OCI-LY1 (cell line): ENCODE results near the gene PIWIL4.

Experiments used
- H2AFZ ChIP-seq: fragments of 200-600 bp; sonication (generic), shearing (Covaris generic); 2 replicates; pipeline ENCODE4 v1.6.0; 2014; ENCODE audit warnings: antibody characterized with exemption, mild to moderate bottlenecking, low read length
- H3F3A ChIP-seq: fragments of 200-600 bp; sonication (generic), shearing (Covaris generic); 2 replicates; pipeline ENCODE4 v1.6.0; 2014; ENCODE audit warnings: mild to moderate bottlenecking, antibody characterized with exemption, low read length, moderate library complexity; ENCODE audit not compliant: insufficient read depth
- H3K27ac ChIP-seq: fragments of 200-600 bp; sonication (generic); 2 replicates; pipeline ENCODE4 v1.5.1; 2014; ENCODE audit warnings: low read length, mixed run types, mild to moderate bottlenecking, low read depth; ENCODE audit not compliant: poor library complexity, severe bottlenecking
- H3K27me3 ChIP-seq: fragments of 200-600 bp; sonication (generic); 2 replicates; pipeline ENCODE4 v1.6.0; 2014; ENCODE audit warnings: antibody characterized with exemption, mild to moderate bottlenecking, low read length, moderate library complexity; ENCODE audit not compliant: insufficient read depth
- H3K36me3 ChIP-seq: fragments of 200-600 bp; sonication (generic); 2 replicates; pipeline ENCODE4 v1.6.1; 2014; ENCODE audit warnings: mild to moderate bottlenecking, antibody characterized with exemption, low read length, moderate library complexity, mixed read lengths; ENCODE audit not compliant: insufficient read depth
- H3K4me1 ChIP-seq: fragments of 200-600 bp; sonication (generic); 2 replicates; pipeline ENCODE4 v1.5.1; 2014; ENCODE audit warnings: mild to moderate bottlenecking, low read length, moderate library complexity; ENCODE audit not compliant: insufficient read depth, severe bottlenecking
- H3K4me2 ChIP-seq: fragments of 200-600 bp; sonication (generic), shearing (Covaris generic); 2 replicates; pipeline ENCODE4 v1.6.1; 2014; ENCODE audit warnings: low read length
- H3K4me3 ChIP-seq: fragments of 200-600 bp; sonication (generic); 2 replicates; pipeline ENCODE4 v1.5.1; 2014; ENCODE audit warnings: low read length, low read depth, mild to moderate bottlenecking, mixed read lengths; ENCODE audit not compliant: poor library complexity, severe bottlenecking
- H3K79me2 ChIP-seq: fragments of 200-600 bp; shearing (Covaris generic); 2 replicates; pipeline ENCODE4 v1.6.1; 2016; ENCODE audit warnings: mixed run types, low read length, mixed read lengths; ENCODE audit not compliant: insufficient read depth
- H3K9ac ChIP-seq: fragments of 200-600 bp; sonication (generic), shearing (Covaris generic); 2 replicates; pipeline ENCODE4 v1.6.1; 2014; ENCODE audit warnings: mild to moderate bottlenecking, low read length, mixed read lengths
- H3K9me2 ChIP-seq: fragments of 200-600 bp; sonication (generic), shearing (Covaris generic); 2 replicates; pipeline ENCODE4 v1.6.1; 2014; ENCODE audit warnings: low read depth, mild to moderate bottlenecking, low read length, mixed read lengths
- H3K9me3 ChIP-seq: fragments of 200-600 bp; shearing (Covaris generic); 2 replicates; pipeline ENCODE4 v1.6.1; 2014; ENCODE audit warnings: low read length, mixed read lengths
- H4K20me1 ChIP-seq: fragments of 200-600 bp; sonication (generic), shearing (Covaris generic); 2 replicates; pipeline ENCODE4 v1.6.0; 2016; ENCODE audit warnings: mild to moderate bottlenecking, low read length; ENCODE audit not compliant: insufficient read depth
- EZH2 ChIP-seq: fragments of 200-600 bp; sonication (generic), shearing (Covaris generic); IDR thresholded peaks from 2 replicates; pipeline ENCODE4 v1.8.0; 2017; ENCODE audit warnings: borderline replicate concordance, mixed run types, mild to moderate bottlenecking, antibody characterized with exemption, low read length, moderate library complexity, mixed read lengths
- TF ChIP-seq, protein P1 (sequence below): fragments of 200-600 bp; sonication (generic), shearing (Covaris generic); IDR thresholded peaks from 2 replicates; pipeline ENCODE4 v1.5.1; 2017; ENCODE audit warnings: mild to moderate bottlenecking, antibody characterized with exemption, low read length, moderate library complexity, mixed read lengths

PIWIL4 gene

DNA sequence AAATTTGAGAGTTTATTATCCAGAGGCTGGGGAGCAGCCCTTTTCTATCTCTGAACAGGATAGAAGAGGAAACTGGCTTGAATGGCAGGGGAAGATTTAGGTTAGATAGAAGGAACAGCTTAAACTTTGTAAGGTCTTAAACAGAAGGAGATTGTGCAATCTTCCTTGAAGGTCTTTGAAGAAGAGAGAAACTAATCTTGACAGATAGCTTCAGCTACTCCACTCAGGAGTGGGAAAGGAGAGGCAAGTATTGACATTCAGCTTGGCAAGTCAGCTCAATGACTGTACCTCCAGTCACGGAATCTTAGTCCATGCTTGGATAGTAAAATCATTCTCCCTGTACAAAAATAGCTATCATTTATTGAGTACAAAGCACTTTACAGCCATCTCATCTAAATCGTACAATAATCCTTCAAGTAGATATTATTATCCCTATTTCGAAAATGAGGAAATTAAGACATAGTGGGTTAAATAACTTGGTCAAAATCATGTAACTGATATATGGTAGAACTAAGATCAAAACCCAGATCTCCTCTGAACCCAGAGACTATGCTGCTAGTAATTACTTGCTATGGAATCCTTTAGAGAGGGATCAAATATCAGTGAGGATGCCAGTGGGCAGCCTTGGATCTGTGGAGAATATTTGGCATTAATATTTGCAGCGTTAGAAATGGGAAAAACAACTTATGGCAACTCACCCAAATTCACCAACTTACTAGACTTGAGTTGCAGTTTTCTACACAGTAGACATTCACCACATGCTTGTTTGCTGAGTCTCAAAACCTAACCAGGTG is 40.3 kb upstream of the PIWIL4 start:
- Histone ChIP-seq H3K36me3 (no peaks in the 10 kb centered on the region), H3K4me3 (no peak overlapping the region), H3F3A (no peaks in the 10 kb centered on the region), H3K9ac (no peak overlapping the region), H2AFZ (no peak overlapping the region), H3K27ac (no peak overlapping the region), H3K9me2 (no peaks in the 10 kb centered on the region), H3K27me3 (no peaks in the 10 kb centered on the region), H3K4me1 (no peaks in the 10 kb centered on the region), H3K9me3 (no peaks in the 10 kb centered on the region), H3K4me2 (no peak overlapping the region), H3K79me2 (no peaks in the 10 kb centered on the region), H4K20me1 (no peaks in the 10 kb centered on the region)
- TF ChIP-seq EZH2 = no peak
- TF ChIP-seq, protein P1, sequence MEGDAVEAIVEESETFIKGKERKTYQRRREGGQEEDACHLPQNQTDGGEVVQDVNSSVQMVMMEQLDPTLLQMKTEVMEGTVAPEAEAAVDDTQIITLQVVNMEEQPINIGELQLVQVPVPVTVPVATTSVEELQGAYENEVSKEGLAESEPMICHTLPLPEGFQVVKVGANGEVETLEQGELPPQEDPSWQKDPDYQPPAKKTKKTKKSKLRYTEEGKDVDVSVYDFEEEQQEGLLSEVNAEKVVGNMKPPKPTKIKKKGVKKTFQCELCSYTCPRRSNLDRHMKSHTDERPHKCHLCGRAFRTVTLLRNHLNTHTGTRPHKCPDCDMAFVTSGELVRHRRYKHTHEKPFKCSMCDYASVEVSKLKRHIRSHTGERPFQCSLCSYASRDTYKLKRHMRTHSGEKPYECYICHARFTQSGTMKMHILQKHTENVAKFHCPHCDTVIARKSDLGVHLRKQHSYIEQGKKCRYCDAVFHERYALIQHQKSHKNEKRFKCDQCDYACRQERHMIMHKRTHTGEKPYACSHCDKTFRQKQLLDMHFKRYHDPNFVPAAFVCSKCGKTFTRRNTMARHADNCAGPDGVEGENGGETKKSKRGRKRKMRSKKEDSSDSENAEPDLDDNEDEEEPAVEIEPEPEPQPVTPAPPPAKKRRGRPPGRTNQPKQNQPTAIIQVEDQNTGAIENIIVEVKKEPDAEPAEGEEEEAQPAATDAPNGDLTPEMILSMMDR = no peak

DNA sequence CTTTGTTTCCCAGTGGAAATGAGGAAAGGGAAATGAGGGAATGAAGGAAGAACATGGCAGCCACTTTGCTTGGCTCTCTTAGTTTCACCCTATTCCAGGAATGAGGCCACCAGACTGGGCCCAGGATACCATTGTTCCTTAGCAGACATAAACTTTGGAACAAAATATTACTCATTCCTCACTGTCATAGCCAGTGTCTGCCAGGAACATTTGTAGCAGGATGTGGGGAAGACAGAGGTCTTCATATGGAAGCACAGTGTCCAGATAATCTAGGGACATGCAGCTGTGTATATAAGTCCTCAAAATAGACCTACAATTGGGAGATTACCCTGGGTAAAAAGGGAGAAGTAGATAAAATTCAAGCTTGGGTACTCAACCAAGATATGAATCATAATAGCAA is 38.6 kb upstream of the PIWIL4 start:
- Histone ChIP-seq H3K27me3 (no peaks in the 10 kb centered on the region), H3K27ac (no peak overlapping the region), H2AFZ (no peak overlapping the region), H3K4me3 (no peak overlapping the region), H3K9me2 (no peaks in the 10 kb centered on the region), H3K4me2 (no peak overlapping the region), H3F3A (no peaks in the 10 kb centered on the region), H3K4me1 (no peaks in the 10 kb centered on the region), H4K20me1 (no peaks in the 10 kb centered on the region), H3K9me3 (no peaks in the 10 kb centered on the region), H3K36me3 (no peaks in the 10 kb centered on the region), H3K79me2 (no peaks in the 10 kb centered on the region), H3K9ac (no peak overlapping the region)
- TF ChIP-seq EZH2 = no peak

DNA sequence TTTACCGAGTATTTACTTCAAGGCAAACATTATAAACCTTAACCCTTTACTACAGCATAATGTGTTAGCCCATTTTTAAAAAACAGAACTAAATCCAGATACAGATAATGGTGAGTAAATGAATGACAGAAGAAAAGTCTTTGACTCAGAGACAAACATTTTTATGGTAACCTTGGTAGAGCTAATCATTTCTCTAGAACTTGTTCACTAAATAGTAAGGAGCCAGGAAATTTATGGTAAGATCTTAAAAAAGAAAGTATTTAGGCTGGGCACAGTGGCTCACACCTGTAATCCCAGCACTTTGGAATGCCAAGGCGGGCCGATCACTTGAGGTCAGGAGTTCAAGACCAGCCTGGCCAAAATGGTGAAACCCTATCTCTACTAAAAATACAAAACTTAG is 35.0 kb upstream of the PIWIL4 start:
- no peak for TF ChIP-seq EZH2
- TF ChIP-seq, protein P1 = no peak
- Histone ChIP-seq H3K36me3 (no peaks in the 10 kb centered on the region), H3K9me3 (no peaks in the 10 kb centered on the region), H3K79me2 (no peaks in the 10 kb centered on the region), H3K9me2 (no peaks in the 10 kb centered on the region), H3K27ac (no peak overlapping the region), H3K9ac (no peak overlapping the region), H3K27me3 (no peaks in the 10 kb centered on the region), H4K20me1 (no peaks in the 10 kb centered on the region), H3K4me3 (no peak overlapping the region), H2AFZ (no peak overlapping the region), H3K4me1 (no peaks in the 10 kb centered on the region), H3K4me2 (no peak overlapping the region), H3F3A (no peaks in the 10 kb centered on the region)

DNA sequence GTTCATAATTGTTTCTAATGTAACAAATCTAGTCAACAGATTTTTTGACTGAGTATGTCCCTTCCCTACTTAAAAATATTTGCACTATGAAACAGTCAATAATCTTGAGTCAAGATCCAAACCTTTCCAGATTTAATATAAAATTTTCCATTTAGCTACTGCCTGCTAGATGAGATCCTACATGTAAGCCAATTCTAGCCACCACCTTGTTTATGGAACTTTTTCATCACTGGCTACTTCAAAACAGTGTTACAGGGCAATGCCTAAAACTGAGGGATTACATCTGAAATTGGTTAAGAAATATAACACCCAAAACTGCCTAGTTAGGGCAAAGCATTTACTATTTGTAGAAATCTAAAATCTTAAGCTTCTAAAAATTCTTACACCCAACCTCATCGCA is 34.0 kb upstream of the PIWIL4 start:
- Histone ChIP-seq H3K27me3 (no peaks in the 10 kb centered on the region), H3K4me1 (no peaks in the 10 kb centered on the region), H3F3A (no peaks in the 10 kb centered on the region), H3K9me2 (no peaks in the 10 kb centered on the region), H3K4me2 (no peak overlapping the region), H3K79me2 (no peaks in the 10 kb centered on the region), H4K20me1 (no peaks in the 10 kb centered on the region), H3K9ac (no peak overlapping the region), H3K36me3 (no peaks in the 10 kb centered on the region), H3K4me3 (no peak overlapping the region), H3K27ac (no peak overlapping the region), H3K9me3 (no peaks in the 10 kb centered on the region), H2AFZ (no peak overlapping the region)
- TF ChIP-seq EZH2 = no peak
- TF ChIP-seq, protein P1 = no peak
